ENCODE measurements around the gene ZBED1.
"Not testable (repeated sequence)": the region's sequence is repeated elsewhere in the genome, so short reads cannot be mapped to it uniquely, and the experiment has no call there.

The ZBED1 gene

GRCh38 chrX:2519638-2520037 lies 18.9 kb upstream of the ZBED1 start:
- not testable (repeated sequence) for DNase-seq (ENCODE audit: low read depth)

GRCh38 chrX:2517055-2517454 lies 16.3 kb upstream of the ZBED1 start:
- no peak for DNase-seq (ENCODE audit: low read depth)

GRCh38 chrX:2516623-2517022 lies 15.8 kb upstream of the ZBED1 start:
- no peak for DNase-seq (ENCODE audit: low read depth)

GRCh38 chrX:2514131-2514530 lies 13.4 kb upstream of the ZBED1 start:
- DNase-seq (ENCODE audit: low read depth), result no peak

GRCh38 chrX:2513121-2513664 lies 12.4 kb upstream of the ZBED1 start:
- no peak for DNase-seq (ENCODE audit: low read depth)

- DNase-seq (ENCODE audit: low read depth), result no peak
Observed at GRCh38 chrX:2512501-2512900, 11.7 kb upstream of the ZBED1 start.

- DNase-seq (ENCODE audit: low read depth), result no peak
Observed at GRCh38 chrX:2511326-2511725, 10.6 kb upstream of the ZBED1 start.

GRCh38 chrX:2508648-2509335 lies 8.0 kb upstream of the ZBED1 start:
- no peak for DNase-seq (ENCODE audit: low read depth)

GRCh38 chrX:2507904-2508627 lies 7.3 kb upstream of the ZBED1 start:
- no peak for DNase-seq (ENCODE audit: low read depth)

- no peak for DNase-seq (ENCODE audit: low read depth)
Observed at GRCh38 chrX:2507196-2507595, 6.4 kb upstream of the ZBED1 start.

- DNase-seq (ENCODE audit: low read depth), result not testable (repeated sequence)
Observed at GRCh38 chrX:2505341-2505740, 4.6 kb upstream of the ZBED1 start.

GRCh38 chrX:2504706-2505332 lies 4.0 kb upstream of the ZBED1 start:
- no peak for DNase-seq (ENCODE audit: low read depth)

GRCh38 chrX:2503591-2504500 lies 3.1 kb upstream of the ZBED1 start:
- no peak for DNase-seq (ENCODE audit: low read depth)

GRCh38 chrX:2502668-2503519 lies 2.1 kb upstream of the ZBED1 start:
- DNase-seq (ENCODE audit: low read depth), result no peak

- DNase-seq (ENCODE audit: low read depth), result no peak
Observed at GRCh38 chrX:2502120-2502667, 1.4 kb upstream of the ZBED1 start.

GRCh38 chrX:2501559-2502102 lies 855 bp upstream of the ZBED1 start:
- no peak for DNase-seq (ENCODE audit: low read depth)

GRCh38 chrX:2500091-2500802 lies 529 bp downstream of the ZBED1 start:
- no peak for DNase-seq (ENCODE audit: low read depth)

- no peak for DNase-seq (ENCODE audit: low read depth)
Observed at GRCh38 chrX:2499507-2499906, 1.3 kb downstream of the ZBED1 start.

GRCh38 chrX:2498781-2499302 lies 1.9 kb downstream of the ZBED1 start:
- no peak for DNase-seq (ENCODE audit: low read depth)
